Neural cell (in vitro differentiated cells): Measurements from ENCODE around the gene STARD9.

Source experiments
- CTCF ChIP-seq: fragments of 450-650 bp; IDR thresholded peaks from 2 replicates; pipeline ENCODE4 v1.5.1; 2014; ENCODE audit warnings: antibody characterized with exemption, mild to moderate bottlenecking, moderate library complexity; ENCODE audit not compliant: poor library complexity, severe bottlenecking
- EP300 ChIP-seq: fragments of 450-650 bp; conservative IDR thresholded peaks from 2 replicates; pipeline ENCODE4 v1.6.1; 2014; ENCODE audit warnings: antibody characterized with exemption, mild to moderate bottlenecking, moderate library complexity; ENCODE audit not compliant: poor library complexity, severe bottlenecking
- EZH2 ChIP-seq: fragments of 200-600, 300-800 bp; shearing (Covaris generic), sonication (generic); IDR thresholded peaks from 2 replicates; pipeline ENCODE4 v1.6.1; 2014; ENCODE audit warnings: antibody characterized with exemption, low read length, borderline replicate concordance, mild to moderate bottlenecking; ENCODE audit not compliant: insufficient read depth, poor library complexity, severe bottlenecking
- MXI1 ChIP-seq: fragments of 450-650 bp; conservative IDR thresholded peaks from 2 replicates; pipeline ENCODE4 v1.6.1; 2014; ENCODE audit warnings: antibody characterized with exemption, mild to moderate bottlenecking; ENCODE audit not compliant: poor library complexity, severe bottlenecking
- POLR2AphosphoS5 ChIP-seq: IDR thresholded peaks from 2 replicates; pipeline ENCODE4 v1.6.1; 2012
- SMC3 ChIP-seq: fragments of 450-650 bp; conservative IDR thresholded peaks from 2 replicates; pipeline ENCODE4 v1.6.1; 2014; ENCODE audit warnings: antibody characterized with exemption, mild to moderate bottlenecking, moderate library complexity; ENCODE audit not compliant: poor library complexity
- TAF1 ChIP-seq: IDR thresholded peaks from 2 replicates; pipeline ENCODE4 v1.6.1; 2012; ENCODE audit warnings: low read depth

GRCh38 chr15:42640109-42640508, 64.7 kb downstream of the STARD9 start:
- TF ChIP-seq POLR2AphosphoS5 (no peak), CTCF (no peak), MXI1 (no peak), EP300 (no peak), EZH2 (no peak), SMC3 (no peak), TAF1 (no peak)
